ENCODE measurements around the gene RAPGEF2.
"Not testable (repeated sequence)": the region's sequence is repeated elsewhere in the genome, so short reads cannot be mapped to it uniquely, and the experiment has no call there.

RAPGEF2 gene

DNA sequence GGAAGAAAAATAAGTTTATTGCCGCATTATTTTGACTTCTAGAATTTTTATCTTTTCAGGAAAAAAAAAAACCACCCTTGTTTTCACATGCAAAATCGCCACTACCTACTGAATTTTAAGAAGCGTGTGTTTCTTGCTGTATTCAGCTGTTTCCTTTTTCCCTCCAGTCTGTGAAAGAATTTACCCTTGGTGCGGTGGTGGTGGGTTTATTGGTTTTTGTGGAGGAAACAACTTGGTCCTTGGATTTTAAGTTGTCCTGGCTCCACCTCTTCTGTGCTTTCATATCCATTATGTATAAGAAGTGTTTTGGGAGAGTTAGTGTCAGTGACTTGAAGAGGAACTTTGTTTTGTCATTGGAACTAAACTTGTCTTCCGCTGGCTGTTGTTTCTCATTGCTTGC, 8.1 kb downstream of the RAPGEF2 start:
- no peak overlapping the region for H3K4me3 ChIP-seq (ENCODE audit: low read length)

DNA sequence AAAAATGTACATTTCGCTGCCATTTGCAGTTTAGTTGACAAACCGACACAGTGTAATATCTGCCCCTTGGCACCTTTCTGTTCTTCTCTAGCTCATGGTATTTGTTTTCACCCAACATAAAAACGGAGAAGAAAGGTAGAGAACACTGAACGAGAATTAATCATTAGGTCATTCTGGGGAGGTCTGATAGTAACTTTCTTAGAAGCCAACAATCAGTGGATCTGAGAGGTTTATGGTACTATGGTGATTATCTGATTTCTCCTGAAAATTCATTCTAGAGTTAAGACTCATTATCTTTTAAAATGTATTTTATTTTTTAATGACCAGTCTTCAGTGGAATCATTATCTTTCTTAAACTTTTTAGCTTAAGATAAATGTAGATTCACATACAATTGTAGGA, 8.5 kb downstream of the RAPGEF2 start:
- WGBS (ENCODE audit: insufficient coverage, insufficient read length) = no CpG with 5 or more reads among the region's 4 CpGs
- DNase-seq (ENCODE audit: low read depth, low spot score) = no peak
- H3K36me3 ChIP-seq (ENCODE audit: control insufficient read depth, insufficient read depth, low read length) = no peaks in the 10 kb centered on the region
- H3K9me3 ChIP-seq (ENCODE audit: control insufficient read depth, insufficient read depth, low read length) = no peaks in the 10 kb centered on the region
- H3K27ac ChIP-seq (ENCODE audit: low read length) = no peak overlapping the region
- no peaks in the 10 kb centered on the region for H3K27me3 ChIP-seq (ENCODE audit: control insufficient read depth, insufficient read depth, low read length)
- H3K4me3 ChIP-seq (ENCODE audit: low read length) = no peak overlapping the region
- H3K4me1 ChIP-seq (ENCODE audit: control insufficient read depth, insufficient read depth, low read length) = no peaks in the 10 kb centered on the region

More for the DNA sequence above, 8.1 kb downstream of the RAPGEF2 start:
- H3K27me3 ChIP-seq (ENCODE audit: control insufficient read depth, insufficient read depth, low read length) = no peaks in the 10 kb centered on the region
- H3K9me3 ChIP-seq (ENCODE audit: control insufficient read depth, insufficient read depth, low read length) = no peaks in the 10 kb centered on the region
- no peak for DNase-seq (ENCODE audit: low read depth, low spot score)
- H3K27ac ChIP-seq (ENCODE audit: low read length) = no peak overlapping the region
- H3K4me1 ChIP-seq (ENCODE audit: control insufficient read depth, insufficient read depth, low read length) = no peaks in the 10 kb centered on the region
- no CpG with 5 or more reads among the region's 5 CpGs for WGBS (ENCODE audit: insufficient coverage, insufficient read length)
- H3K36me3 ChIP-seq (ENCODE audit: control insufficient read depth, insufficient read depth, low read length) = no peaks in the 10 kb centered on the region

DNA sequence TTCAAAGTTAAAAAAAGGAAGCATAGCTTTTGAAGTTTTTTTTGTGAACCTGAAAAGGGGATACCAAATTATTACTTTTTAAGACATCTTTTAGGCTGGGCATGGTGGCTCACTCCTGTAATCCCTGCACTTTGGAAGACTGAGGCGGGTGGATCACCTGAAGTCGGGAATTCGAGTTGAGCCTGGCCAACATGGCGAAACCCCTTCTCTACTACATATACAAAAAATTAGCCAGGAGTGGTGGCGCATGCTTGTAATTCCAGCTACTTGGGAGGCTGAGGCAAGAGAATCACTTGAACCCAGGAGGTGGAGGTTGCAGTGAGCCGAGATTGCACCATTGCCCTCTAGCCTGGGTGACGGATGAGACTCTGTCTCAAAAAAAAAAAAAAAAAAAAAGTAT, 10.5 kb downstream of the RAPGEF2 start:
- H3K27me3 ChIP-seq (ENCODE audit: control insufficient read depth, insufficient read depth, low read length); DNase-seq (ENCODE audit: low read depth, low spot score); H3K36me3 ChIP-seq (ENCODE audit: control insufficient read depth, insufficient read depth, low read length); H3K4me1 ChIP-seq (ENCODE audit: control insufficient read depth, insufficient read depth, low read length); H3K27ac ChIP-seq (ENCODE audit: low read length); H3K4me3 ChIP-seq (ENCODE audit: low read length); H3K9me3 ChIP-seq (ENCODE audit: control insufficient read depth, insufficient read depth, low read length): not testable (repeated sequence)
- no CpG with 5 or more reads among the region's 7 CpGs for WGBS (ENCODE audit: insufficient coverage, insufficient read length)

DNA sequence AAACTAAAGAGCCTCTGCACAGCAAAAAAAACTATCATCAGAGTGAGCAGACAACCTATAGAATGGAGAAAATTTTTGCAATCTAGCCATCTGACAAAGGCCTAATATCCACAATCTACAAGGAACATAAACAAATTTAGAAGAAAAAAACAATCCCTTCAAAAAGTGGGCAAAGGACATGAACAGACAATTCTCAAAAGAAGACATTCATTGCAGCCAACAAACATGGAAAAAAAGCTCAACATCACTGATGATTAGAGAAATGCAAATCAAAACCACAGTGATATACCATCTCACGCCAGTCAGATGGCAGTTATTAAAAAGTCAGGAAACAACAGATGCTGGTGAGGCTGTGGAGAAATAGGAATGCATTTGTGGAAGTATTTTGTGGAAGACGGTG, 13.2 kb downstream of the RAPGEF2 start:
- H3K27ac ChIP-seq (ENCODE audit: low read length); H3K27me3 ChIP-seq (ENCODE audit: control insufficient read depth, insufficient read depth, low read length); H3K4me1 ChIP-seq (ENCODE audit: control insufficient read depth, insufficient read depth, low read length); H3K4me3 ChIP-seq (ENCODE audit: low read length); DNase-seq (ENCODE audit: low read depth, low spot score); H3K36me3 ChIP-seq (ENCODE audit: control insufficient read depth, insufficient read depth, low read length); H3K9me3 ChIP-seq (ENCODE audit: control insufficient read depth, insufficient read depth, low read length): not testable (repeated sequence)
- no CpG with 5 or more reads among the region's 2 CpGs for WGBS (ENCODE audit: insufficient coverage, insufficient read length)

- not testable (repeated sequence) for H3K9me3 ChIP-seq (ENCODE audit: control insufficient read depth, insufficient read depth, low read length); H3K27ac ChIP-seq (ENCODE audit: low read length); H3K4me1 ChIP-seq (ENCODE audit: control insufficient read depth, insufficient read depth, low read length); H3K36me3 ChIP-seq (ENCODE audit: control insufficient read depth, insufficient read depth, low read length); H3K4me3 ChIP-seq (ENCODE audit: low read length); DNase-seq (ENCODE audit: low read depth, low spot score); H3K27me3 ChIP-seq (ENCODE audit: control insufficient read depth, insufficient read depth, low read length)
Measured at GRCh38 chr4:159116693-159117092, 13.8 kb downstream of the RAPGEF2 start.

GRCh38 chr4:159117564-159117963, 14.7 kb downstream of the RAPGEF2 start:
- no peaks in the 10 kb centered on the region for H3K9me3 ChIP-seq (ENCODE audit: control insufficient read depth, insufficient read depth, low read length)
- H3K27ac ChIP-seq (ENCODE audit: low read length) = no peak overlapping the region
- H3K4me3 ChIP-seq (ENCODE audit: low read length) = no peak overlapping the region
- WGBS (ENCODE audit: insufficient coverage, insufficient read length) = no CpG with 5 or more reads among the region's 2 CpGs
- H3K27me3 ChIP-seq (ENCODE audit: control insufficient read depth, insufficient read depth, low read length) = no peaks in the 10 kb centered on the region
- no peak for DNase-seq (ENCODE audit: low read depth, low spot score)
- H3K4me1 ChIP-seq (ENCODE audit: control insufficient read depth, insufficient read depth, low read length) = no peaks in the 10 kb centered on the region
- H3K36me3 ChIP-seq (ENCODE audit: control insufficient read depth, insufficient read depth, low read length) = no peaks in the 10 kb centered on the region

- no peaks in the 10 kb centered on the region for H3K27me3 ChIP-seq (ENCODE audit: control insufficient read depth, insufficient read depth, low read length)
- H3K4me1 ChIP-seq (ENCODE audit: control insufficient read depth, insufficient read depth, low read length) = no peaks in the 10 kb centered on the region
- WGBS (ENCODE audit: insufficient coverage, insufficient read length) = no CpG with 5 or more reads among the region's 2 CpGs
Measured at GRCh38 chr4:159117968-159118367, 15.1 kb downstream of the RAPGEF2 start.

GRCh38 chr4:159121371-159121770, 18.5 kb downstream of the RAPGEF2 start:
- no peaks in the 10 kb centered on the region for H3K36me3 ChIP-seq (ENCODE audit: control insufficient read depth, insufficient read depth, low read length)
- no peak for DNase-seq (ENCODE audit: low read depth, low spot score)
- H3K27ac ChIP-seq (ENCODE audit: low read length) = no peak overlapping the region
- WGBS (ENCODE audit: insufficient coverage, insufficient read length) = no CpG with 5 or more reads among the region's 2 CpGs
- H3K4me3 ChIP-seq (ENCODE audit: low read length) = no peak overlapping the region
- H3K27me3 ChIP-seq (ENCODE audit: control insufficient read depth, insufficient read depth, low read length) = no peaks in the 10 kb centered on the region
- H3K9me3 ChIP-seq (ENCODE audit: control insufficient read depth, insufficient read depth, low read length) = no peaks in the 10 kb centered on the region
- no peaks in the 10 kb centered on the region for H3K4me1 ChIP-seq (ENCODE audit: control insufficient read depth, insufficient read depth, low read length)

More at GRCh38 chr4:159117968-159118367, 15.1 kb downstream of the RAPGEF2 start:
- no peak overlapping the region for H3K27ac ChIP-seq (ENCODE audit: low read length)
- H3K4me3 ChIP-seq (ENCODE audit: low read length) = no peak overlapping the region
- H3K9me3 ChIP-seq (ENCODE audit: control insufficient read depth, insufficient read depth, low read length) = no peaks in the 10 kb centered on the region
- DNase-seq (ENCODE audit: low read depth, low spot score) = no peak
- H3K36me3 ChIP-seq (ENCODE audit: control insufficient read depth, insufficient read depth, low read length) = no peaks in the 10 kb centered on the region

- Histone ChIP-seq H3K27me3 (ENCODE audit: control insufficient read depth, insufficient read depth, low read length) (no peaks in the 10 kb centered on the region), H3K4me1 (ENCODE audit: control insufficient read depth, insufficient read depth, low read length) (0 out of 2 replicates have a peak, but pooled peaks cover 2% of the 10 kb centered on the region), H3K27ac (ENCODE audit: low read length) (no peak overlapping the region), H3K4me3 (ENCODE audit: low read length) (no peak overlapping the region), H3K36me3 (ENCODE audit: control insufficient read depth, insufficient read depth, low read length) (no peaks in the 10 kb centered on the region), H3K9me3 (ENCODE audit: control insufficient read depth, insufficient read depth, low read length) (no peaks in the 10 kb centered on the region)
- DNase-seq (ENCODE audit: low read depth, low spot score) = no peak
- no CpG with 5 or more reads among the region's 5 CpGs for WGBS (ENCODE audit: insufficient coverage, insufficient read length)
Measured at GRCh38 chr4:159126716-159127115, 23.8 kb downstream of the RAPGEF2 start.

DNA sequence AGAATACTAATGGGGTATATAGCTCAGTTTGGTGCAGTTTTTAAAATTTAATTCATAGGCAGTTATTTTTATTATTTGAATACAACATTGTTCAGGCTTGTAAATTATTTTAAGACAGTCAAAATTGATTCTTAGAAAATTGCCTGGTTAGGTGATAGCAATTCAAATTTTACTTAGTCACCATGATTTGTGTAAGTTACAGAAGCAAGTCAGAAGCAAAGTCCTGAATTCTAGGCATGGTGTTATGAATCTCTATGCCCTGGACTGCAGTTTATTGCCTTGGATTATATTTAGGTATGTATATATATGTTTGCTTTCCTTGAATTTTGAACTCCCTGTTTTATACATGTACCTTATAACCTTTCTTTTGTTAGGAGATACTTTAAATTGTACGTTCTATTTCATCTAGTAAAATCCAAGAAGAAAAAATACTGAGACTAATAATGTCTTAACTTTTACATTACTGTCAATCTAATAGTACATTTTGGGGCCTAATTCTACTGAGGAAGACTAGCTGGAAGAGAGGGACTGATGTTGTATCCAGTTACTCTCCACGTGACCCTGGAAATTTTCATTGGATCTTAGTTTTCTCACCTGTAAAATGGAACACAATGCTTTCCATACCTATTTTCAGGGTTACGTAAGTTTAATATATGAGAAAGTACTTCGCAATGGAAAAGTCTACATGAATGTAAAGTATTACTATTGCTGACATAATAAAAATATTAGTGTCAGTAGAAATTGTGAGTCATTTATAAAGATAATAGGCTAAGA, 25.1 kb downstream of the RAPGEF2 start:
- no peaks in the 10 kb centered on the region for H3K9me3 ChIP-seq (ENCODE audit: control insufficient read depth, insufficient read depth, low read length)
- 0 out of 2 replicates have a peak, but pooled peaks cover 2% of the 10 kb centered on the region for H3K4me1 ChIP-seq (ENCODE audit: control insufficient read depth, insufficient read depth, low read length)
- H3K36me3 ChIP-seq (ENCODE audit: control insufficient read depth, insufficient read depth, low read length) = no peaks in the 10 kb centered on the region
- no peak for DNase-seq (ENCODE audit: low read depth, low spot score)
- H3K27me3 ChIP-seq (ENCODE audit: control insufficient read depth, insufficient read depth, low read length) = no peaks in the 10 kb centered on the region
- no CpG with 5 or more reads among the region's 4 CpGs for WGBS (ENCODE audit: insufficient coverage, insufficient read length)
- H3K4me3 ChIP-seq (ENCODE audit: low read length) = no peak overlapping the region
- H3K27ac ChIP-seq (ENCODE audit: low read length) = no peak overlapping the region

Measured in iPS DF 6.9 (cell line).